Caki2 (cell line): Measurements from ENCODE around the gene DSPP. TPM values are rescaled to one million over a fixed set of nuclear protein-coding genes. Genes with fewer than 3 reads are reported as not detected.
"Not testable (repeated sequence)": the region's sequence is repeated elsewhere in the genome, so short reads cannot be mapped to it uniquely, and the experiment has no call there.

Experiments
- DNase-seq: peaks from one replicate; pipeline ENCODE4 v3.0.0-alpha.2; 2015; ENCODE audit warnings: low read depth
- in situ Hi-C: cut with HindIII; loops from 2 replicates; pipeline ENCODE4 v1.10.0; 2016; ENCODE audit warnings: low sequenced_read_pairs, low pct_unique_long_range_greater_than_20kb, mixed read lengths
- total RNA-seq: library from RNA; depleted of rRNA; stranded (reverse); fragments of >200 nt; shearing (Covaris generic); gene quantifications from 2 replicates; pipeline ENCODE4 v1.2.3, GENCODE V29; 2014; ENCODE audit warnings: low replicate concordance; rRNA removed

The DSPP gene
- total RNA-seq = not detected in 2 replicates

DNA sequence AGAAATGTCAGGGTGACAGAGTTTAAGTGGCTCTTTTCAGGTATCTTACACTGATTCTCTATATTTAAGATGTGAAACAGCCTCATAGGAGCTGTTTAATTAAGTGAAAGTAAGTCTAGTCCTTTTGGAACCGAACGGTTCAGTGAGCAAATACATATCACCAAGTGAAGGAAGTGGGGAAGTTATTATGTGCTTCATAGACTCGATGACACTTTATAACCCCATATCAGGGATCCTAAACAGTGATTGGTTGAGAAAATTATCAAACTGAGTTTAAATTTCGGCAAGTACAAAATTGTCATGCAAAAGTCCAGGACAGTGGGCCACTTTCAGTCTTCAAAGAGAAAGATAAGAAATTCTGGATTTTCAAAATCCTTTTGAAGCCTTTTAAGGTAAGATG lies at the start of gene DSPP:
Gene DSPP (plus strand): TSS at position 301 of the 400 bp plus-strand sequence. CDS start 2,380 bp downstream, outside the sequence.
- DNase-seq = no peak
- in situ Hi-C loops = no loop called here

GRCh38 chr4:87559090-87559837 lies 49.1 kb upstream of the DSPP start:
- DNase-seq = no peak
- in situ Hi-C loops = no loop called here

GRCh38 chr4:87560802-87561201 lies 47.5 kb upstream of the DSPP start:
- in situ Hi-C loops = no loop called here
- DNase-seq = no peak

GRCh38 chr4:87565746-87566145 lies 42.6 kb upstream of the DSPP start:
- DNase-seq = no peak
- in situ Hi-C loops = no loop called here

DNA sequence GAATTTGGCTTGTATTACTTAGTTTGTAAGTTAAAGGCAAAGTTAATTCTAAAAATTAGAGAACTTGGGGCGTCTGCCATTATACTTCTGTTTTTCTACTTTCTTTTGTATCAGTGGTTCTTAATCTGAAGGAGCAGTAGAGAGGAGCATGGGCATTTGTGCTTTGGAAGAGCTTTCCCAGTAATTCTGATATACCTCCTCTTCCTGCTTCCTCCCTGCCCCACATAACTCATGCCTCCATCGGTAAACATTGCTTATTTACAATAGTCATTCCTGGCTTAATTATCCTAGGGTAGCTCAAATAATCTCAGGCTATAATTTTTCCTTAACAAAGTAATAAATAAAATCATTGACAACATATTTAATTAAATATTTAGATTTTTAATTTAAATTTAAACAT lies 42.1 kb upstream of the DSPP start:
- in situ Hi-C loops = no loop called here
- DNase-seq = no peak

- in situ Hi-C loops = no loop called here
- no peak for DNase-seq
Measured at GRCh38 chr4:87567191-87567590, 41.1 kb upstream of the DSPP start.

- DNase-seq = no peak
- in situ Hi-C loops = no loop called here
Measured at GRCh38 chr4:87570290-87570805, 38.0 kb upstream of the DSPP start.

- DNase-seq, in situ Hi-C loops: not testable (repeated sequence)
Measured at GRCh38 chr4:87574376-87574775, 34.0 kb upstream of the DSPP start.

- in situ Hi-C loops = no loop called here
- no peak for DNase-seq
Measured at GRCh38 chr4:87574996-87575395, 33.3 kb upstream of the DSPP start.

DNA sequence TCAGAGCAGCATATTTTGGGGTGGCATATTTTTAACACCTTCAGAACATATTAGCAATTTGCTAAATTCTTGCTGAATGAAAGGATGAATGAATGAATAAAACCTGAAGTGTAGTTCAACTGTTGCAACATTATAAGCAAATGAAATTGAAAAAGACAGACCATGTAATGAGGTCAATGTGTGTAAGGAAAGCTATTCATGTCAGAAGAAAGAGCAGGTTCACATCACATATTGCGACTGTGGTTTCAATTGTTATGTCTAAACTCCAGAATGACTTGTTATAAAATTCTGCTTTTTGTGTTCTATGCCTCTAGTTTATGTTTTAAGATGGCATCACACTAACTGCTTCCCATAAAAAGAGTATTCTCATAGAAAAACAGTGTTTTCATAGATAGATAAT lies 32.9 kb upstream of the DSPP start:
- in situ Hi-C loops = no loop called here
- DNase-seq = no peak

- in situ Hi-C loops = no loop called here
- DNase-seq = no peak
Measured at GRCh38 chr4:87575983-87576382, 32.3 kb upstream of the DSPP start.

DNA sequence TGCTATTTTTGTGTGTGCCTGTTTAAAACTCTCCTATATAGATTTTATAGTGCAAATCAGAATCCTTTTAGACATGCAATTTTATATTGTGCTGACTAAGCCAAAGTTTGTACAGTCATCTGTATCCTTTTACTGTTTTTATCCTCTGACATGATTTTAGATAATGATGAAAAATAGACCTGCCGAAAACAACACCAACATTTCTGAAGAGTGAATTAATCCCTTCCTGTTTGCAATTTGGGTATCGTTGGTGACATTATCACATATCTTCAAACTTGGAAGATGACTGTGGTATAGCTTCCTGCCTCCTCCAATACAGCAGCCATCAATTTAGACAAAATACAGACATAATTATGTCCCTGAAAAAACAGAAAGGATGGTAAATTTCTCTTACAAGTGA lies 28.9 kb upstream of the DSPP start:
- DNase-seq = no peak
- in situ Hi-C loops = no loop called here

- in situ Hi-C loops = no loop called here
- DNase-seq = no peak
Measured at GRCh38 chr4:87580057-87580456, 28.3 kb upstream of the DSPP start.

GRCh38 chr4:87584222-87584908 lies 24.0 kb upstream of the DSPP start:
- DNase-seq = no peak
- in situ Hi-C loops = no loop called here

GRCh38 chr4:87589531-87589930 lies 18.8 kb upstream of the DSPP start:
- in situ Hi-C loops = no loop called here
- peak; percentile 36 for DNase-seq

DNA sequence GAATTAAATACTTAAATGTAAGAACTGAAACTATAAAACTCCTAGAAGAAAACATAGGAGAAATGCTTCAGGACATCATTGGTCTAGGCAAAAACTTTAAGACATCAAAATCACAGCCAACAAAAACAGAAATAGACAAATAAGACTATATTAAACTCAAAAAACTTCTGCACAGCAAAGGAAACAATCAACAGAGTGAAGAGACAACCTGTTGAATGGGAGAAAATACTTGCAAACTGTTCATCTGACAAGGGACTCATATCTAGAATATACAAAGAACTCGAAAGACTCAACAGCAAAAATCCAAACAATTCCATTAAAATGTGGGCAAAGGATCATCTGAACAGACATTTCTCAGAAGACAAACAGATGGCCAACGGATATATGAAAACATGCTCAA lies 16.2 kb upstream of the DSPP start:
- no peak for DNase-seq
- in situ Hi-C loops = no loop called here

DNA sequence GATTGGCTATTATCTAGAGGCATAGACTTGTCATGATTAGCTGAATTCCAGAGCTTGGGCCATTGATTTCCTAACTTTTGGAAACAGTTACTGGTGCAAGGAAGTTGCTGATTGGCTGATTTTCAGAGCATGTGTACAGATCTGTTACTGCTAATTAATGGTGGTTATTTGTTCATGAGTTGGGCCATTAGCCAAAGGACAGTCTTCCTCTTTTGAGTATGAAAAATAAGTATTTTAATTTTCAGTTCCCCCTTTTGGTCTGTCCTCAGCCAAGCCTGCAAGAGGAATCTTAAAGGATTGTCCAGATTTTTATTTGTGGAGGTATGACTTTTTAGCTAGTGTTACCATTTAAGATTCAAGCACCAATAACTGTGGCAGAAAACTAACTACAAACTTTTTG lies 7.0 kb upstream of the DSPP start:
- no peak for DNase-seq
- in situ Hi-C loops = no loop called here

GRCh38 chr4:87614292-87614890 lies 6.1 kb downstream of the DSPP start:
- no peak for DNase-seq

DNA sequence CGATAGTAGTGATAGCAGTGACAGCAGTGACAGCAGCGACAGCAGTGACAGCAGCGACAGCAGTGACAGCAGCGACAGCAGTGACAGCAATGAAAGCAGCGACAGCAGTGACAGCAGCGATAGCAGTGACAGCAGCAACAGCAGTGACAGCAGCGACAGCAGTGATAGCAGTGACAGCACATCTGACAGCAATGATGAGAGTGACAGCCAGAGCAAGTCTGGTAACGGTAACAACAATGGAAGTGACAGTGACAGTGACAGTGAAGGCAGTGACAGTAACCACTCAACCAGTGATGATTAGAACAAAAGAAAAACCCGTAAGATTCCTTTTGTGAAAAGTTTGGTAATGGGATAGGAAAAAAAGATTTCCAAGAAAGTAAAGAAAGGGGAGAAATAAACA lies 7.9 kb downstream of the DSPP start:
- in situ Hi-C loops = no loop called here
- no peak for DNase-seq

More at GRCh38 chr4:87614292-87614890, 6.1 kb downstream of the DSPP start:
- in situ Hi-C loops = no loop called here
